G401 (cell line): ENCODE data around the gene DISP3. TPM values are rescaled to one million over a fixed set of nuclear protein-coding genes. Genes with fewer than 3 reads are reported as not detected.

Experiments used
- DNase-seq: peaks from one replicate; pipeline ENCODE4 v3.0.0-alpha.2; 2015; ENCODE audit warnings: low spot score
- in situ Hi-C: cut with HindIII; loops from 2 replicates; pipeline ENCODE4 v1.10.0; 2016; ENCODE audit warnings: low sequenced_read_pairs, mixed read lengths
- total RNA-seq: library from RNA; depleted of rRNA; stranded (reverse); fragments of >200 nt; shearing (Covaris generic); gene quantifications from 2 replicates; pipeline ENCODE4 v1.2.3, GENCODE V29; 2014

DISP3 gene
- total RNA-seq, 1 experiment from 2014 or later, result not detected

DNA sequence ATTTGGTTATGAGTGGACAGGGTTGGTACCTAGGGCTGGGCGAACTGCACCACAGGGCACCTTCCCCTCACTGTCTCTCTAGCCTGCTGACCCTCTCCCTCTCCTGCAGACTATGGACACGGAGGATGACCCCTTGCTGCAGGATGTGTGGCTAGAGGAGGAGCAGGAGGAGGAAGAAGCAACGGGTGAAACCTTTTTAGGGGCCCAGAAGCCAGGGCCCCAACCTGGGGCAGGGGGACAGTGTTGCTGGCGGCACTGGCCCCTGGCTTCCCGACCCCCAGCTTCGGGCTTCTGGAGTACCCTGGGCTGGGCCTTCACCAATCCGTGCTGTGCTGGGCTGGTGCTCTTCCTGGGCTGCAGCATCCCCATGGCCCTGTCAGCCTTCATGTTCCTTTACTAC, 21.9 kb downstream of the DISP3 start:
- no peak for DNase-seq
- in situ Hi-C loops, result no loop called here

DNA sequence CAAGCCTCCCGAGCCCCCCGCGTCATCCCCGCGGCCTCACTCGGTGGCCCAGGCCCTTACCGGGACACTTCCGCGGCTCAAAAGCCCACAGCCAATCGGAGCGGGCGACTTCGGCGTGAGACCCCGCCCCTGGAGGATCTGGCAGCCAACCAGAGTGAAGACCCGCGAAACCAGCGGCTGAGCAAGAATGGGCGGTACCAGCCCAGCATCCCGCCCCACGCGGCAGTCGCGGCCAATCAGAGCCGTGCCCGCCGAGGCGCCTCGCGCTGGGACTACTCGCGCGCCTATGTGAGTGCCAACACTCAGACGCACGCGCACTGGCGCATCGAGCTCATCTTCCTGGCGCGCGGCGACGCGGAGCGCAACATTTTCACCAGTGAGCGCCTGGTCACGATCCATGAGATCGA, 22.5 kb downstream of the DISP3 start:
- in situ Hi-C loops, result no loop called here
- DNase-seq, result no peak

DNA sequence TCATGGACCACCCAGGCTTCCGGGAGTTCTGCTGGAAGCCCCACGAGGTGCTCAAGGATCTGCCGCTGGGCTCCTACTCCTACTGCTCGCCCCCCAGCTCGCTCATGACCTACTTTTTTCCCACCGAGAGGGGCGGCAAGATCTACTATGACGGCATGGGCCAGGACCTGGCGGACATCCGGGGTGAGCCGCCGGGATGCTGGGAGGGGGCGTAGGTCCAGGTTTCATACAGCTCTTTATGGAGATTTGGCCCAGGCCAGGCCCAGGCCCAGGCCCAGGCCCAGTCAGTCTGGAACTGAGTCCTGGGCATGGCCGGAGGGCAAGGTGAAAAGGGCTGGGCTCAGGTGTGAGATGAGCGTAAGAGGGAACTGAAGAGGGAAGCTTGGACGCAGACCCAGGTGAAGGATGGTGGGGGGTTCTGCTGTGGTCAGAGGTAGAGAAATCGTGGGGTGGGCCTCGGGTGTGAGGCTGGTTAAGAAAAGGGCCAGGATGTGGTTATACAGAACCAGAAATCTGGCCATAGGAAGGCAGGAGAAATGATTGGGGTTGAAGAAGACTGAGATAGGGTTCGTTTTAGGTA, 23.0 kb downstream of the DISP3 start:
- no peak for DNase-seq
- in situ Hi-C loops, result no loop called here

DNA sequence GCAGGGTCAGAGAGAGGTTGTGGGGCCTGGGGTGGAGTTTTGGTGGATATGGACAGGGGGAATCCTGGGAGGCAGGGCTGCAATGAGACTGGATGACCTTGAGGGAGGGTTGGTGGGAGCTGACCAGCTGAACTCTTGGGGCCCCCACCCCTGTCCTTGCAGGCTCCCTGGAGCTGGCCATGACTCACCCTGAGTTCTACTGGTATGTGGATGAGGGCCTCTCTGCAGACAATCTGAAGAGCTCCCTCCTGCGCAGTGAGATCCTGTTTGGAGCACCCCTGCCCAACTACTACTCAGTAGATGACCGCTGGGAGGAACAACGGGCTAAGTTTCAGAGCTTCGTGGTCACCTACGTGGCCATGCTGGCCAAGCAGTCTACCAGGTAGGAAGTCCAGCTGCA, 23.6 kb downstream of the DISP3 start:
- in situ Hi-C loops, result no loop called here
- DNase-seq, result no peak

DNA sequence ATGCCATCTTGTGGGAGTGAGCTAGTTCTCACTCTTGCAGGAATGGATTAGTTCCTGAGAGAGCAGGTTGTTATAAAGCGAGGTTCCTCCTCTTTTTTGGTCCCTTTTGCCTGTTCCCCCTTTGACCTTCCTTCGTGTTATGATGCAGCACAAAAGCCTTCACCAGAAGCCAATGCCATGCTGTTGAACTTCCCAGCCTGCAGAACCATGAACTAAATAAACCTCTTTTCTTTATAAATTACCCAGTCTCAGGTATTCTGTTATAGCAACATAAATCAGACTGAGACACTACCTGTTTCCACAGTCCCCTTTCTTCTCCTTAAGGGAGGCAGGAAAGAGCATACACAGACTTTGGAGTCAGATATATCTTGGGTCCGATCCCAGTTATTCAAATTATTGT, 25.6 kb downstream of the DISP3 start:
- no peak for DNase-seq

DNA sequence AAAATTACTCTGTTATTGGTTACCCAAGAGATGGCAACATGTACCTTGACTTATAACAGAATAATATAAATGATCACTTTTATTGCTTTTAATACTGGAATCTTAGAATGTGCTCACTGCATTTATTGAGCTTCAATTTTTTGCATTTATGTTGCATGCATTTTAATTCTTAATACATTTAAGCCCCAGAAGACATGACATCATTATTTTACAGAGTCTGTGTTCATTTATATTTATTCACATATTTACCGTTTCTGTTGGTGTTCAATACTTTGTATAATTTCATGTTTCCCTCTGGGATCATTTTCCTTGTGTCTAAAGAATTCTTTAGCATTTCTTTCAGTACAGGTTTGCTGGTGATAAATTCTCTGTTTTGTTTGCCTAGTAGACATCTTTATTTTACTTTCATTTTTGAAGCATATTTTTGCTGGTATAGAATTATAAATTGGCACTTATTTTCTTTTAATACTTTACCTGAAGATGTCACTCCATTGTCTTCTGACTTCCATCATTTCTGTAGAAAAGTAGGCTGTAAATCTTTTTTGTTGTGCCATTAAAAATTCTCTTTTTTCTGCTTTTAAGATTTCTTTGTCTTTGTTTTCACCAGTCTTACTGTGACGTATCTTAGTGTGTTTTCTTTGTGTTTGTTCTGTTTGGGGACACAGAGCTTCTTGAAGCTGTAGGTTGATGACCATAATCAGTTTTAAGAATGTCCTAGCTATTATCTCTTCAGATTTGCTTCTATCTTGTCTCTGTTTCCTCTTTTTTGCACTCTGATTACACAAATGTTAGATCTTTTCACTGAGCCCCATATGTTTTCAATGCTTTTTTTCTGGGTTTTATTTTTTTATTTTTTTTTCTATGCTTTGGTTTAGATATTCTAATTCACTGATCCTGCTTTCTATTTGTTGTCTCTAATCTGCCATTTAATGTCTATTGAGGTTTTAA, 26.9 kb downstream of the DISP3 start:
- no peak for DNase-seq
- in situ Hi-C loops, result no loop called here

More for the DNA sequence above, 25.6 kb downstream of the DISP3 start:
- in situ Hi-C loops, result no loop called here

DNA sequence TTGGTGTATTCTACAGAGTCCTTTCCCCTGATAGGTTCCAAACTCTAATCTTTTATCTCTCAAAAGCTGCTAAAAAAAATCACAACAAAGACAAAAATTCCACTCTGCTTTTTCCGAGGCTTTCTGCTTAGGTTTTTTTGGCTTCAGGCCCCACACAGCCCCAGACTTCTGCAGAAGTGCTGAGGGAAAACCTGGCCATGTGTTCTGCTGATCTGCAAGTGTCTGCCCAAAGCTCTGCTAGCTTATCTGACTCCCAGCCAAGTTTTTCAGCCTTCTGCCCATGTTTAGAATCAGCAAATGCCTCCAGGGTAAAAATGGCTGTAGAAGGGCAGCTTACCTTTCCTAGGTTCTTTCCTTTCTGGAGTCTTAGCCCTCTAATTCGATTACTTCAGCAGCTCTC, 28.4 kb downstream of the DISP3 start:
- DNase-seq, result peak; percentile 19
- in situ Hi-C loops, result no loop called here

DNA sequence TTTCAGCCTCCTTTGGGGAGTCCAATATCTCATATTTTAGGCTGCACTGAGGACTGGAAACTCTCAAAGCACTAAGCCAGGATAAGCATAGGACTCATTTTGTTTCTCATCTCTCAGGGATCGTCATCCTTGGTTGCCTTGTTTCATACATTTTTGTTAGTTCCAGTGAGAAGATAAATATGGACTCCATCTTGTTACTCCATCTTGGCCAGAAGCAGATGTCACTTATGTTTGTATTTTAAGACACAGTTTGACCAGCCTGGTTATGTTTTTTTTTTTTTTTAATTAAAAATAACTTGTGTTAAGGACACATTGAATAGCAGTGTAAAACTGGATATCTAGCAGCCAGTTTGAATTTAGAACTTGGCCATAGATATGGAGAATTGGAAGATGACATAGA, 34.7 kb downstream of the DISP3 start:
- in situ Hi-C loops, result no loop called here

DNA sequence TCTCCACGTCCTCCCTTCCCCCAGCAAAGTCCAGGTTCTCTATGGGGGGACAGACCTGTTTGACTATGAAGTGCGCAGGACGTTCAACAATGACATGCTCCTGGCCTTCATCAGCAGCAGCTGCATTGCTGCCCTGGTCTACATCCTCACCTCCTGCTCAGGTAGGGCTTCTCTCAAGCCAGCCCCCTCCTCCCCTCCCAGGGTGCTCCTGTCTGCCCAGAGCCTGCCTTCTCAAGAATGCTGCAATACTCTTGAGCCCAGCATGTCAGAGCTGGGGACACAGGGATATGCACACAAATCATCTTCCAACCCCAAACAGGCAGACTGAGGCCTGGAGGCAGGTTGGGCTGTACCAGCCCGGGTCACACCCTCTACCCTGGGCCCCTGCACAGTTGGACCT, 35.4 kb downstream of the DISP3 start:
- in situ Hi-C loops, result no loop called here
- no peak for DNase-seq

More for the DNA sequence above, 34.7 kb downstream of the DISP3 start:
- DNase-seq, result no peak

DNA sequence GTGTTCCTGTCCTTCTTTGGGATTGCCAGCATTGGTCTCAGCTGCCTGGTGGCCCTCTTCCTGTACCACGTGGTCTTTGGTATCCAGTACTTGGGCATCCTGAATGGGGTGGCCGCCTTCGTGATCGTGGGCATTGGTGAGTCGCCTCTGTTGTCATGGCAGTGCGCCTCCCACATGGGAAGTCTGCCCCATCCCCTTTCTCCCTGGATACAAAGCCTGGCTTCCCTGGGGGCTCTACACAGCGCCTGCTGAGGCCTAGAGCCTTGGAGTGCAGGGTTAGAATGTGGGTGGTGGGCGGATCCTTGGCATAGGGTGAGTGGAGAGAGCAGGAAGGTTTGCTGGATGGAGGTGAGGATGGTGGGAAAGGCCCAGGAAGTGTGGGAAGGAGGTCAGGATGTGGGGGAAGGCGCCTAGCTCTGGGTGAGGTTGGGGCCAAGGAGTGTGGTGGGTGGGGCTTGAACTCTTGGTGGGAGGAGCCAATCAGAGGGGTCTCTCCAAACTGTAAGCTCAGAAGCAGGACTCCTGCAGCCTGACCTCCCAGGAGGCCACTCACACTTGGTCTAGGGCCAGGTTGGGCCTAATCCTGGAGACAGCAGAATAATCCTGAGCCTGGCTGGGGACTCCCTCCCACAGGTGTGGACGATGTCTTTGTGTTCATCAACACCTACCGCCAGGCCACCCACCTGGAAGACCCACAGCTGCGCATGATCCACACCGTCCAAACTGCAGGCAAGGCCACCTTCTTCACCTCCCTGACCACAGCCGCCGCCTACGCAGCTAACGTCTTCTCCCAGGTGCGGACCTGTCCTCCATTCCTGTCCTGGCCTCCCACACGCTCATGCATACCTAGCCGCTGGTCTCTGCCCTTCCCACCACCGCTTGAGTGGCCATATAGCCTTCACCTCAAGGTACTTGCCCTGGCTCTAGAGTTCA, 36.7 kb downstream of the DISP3 start:
- in situ Hi-C loops, result no loop called here
- no peak for DNase-seq

DNA sequence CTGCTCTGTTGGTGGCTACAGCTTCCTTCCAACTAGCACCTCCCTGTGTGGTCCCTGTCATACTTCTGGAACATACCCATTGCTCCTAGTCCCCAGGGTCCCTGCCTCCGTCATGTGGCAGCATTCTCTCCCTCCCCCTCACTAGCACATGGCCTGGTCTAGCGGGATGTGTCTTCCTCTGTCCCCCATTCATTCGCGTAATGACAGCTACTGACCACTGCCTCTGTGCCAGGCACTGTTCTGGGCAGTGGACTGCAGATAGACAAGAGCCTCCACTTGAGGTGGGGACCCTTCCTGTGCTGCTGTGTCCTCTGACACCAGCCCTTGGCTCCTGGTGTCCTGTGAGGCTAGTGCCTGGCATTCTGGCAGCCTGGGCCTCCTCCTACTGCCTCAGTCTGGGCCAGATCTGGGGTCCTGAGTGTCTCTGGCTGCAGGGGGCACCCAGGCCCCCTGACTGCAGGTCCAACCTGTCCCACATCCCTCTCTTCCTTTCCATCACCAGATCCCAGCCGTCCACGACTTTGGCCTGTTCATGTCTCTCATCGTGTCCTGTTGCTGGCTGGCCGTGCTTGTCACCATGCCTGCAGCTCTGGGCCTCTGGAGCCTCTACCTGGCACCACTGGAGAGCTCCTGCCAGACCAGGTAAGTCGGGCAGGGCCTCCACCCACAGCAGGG, 38.1 kb downstream of the DISP3 start:
- DNase-seq, result no peak
- in situ Hi-C loops, result no loop called here

DNA sequence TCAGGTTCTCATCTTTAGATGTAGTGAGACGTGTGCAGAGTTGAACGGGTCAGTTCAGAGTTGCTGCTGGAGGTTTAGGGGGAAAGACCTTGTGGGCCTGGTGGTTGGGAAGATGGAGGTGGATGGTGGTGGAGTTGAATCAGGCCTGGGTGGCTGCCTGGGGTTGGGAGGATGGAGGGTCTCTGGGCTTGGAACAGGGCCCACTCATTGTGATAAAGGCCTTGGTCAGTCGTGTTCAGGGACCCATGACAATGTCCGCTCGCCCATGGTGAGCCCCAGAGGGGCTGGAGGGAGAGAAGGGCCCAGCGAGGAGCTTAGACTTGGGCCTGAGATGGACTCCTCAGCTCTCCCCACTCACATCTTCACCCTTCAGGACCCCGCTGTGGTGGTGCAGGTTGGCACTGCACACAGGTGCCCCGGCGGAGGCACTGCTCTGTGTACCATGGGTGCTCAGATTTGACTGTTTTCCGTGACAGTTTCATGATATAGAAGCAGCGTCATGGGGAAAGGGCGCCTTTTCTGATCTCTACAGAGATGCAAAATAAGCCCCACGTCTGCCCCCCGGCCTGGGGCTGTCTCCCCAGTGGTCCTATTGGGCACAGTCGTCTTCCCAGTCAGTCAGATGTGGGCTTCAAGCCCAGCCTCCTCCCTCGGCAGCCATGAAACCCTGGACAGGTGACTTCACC, 39.2 kb downstream of the DISP3 start:
- DNase-seq, result no peak

DNA sequence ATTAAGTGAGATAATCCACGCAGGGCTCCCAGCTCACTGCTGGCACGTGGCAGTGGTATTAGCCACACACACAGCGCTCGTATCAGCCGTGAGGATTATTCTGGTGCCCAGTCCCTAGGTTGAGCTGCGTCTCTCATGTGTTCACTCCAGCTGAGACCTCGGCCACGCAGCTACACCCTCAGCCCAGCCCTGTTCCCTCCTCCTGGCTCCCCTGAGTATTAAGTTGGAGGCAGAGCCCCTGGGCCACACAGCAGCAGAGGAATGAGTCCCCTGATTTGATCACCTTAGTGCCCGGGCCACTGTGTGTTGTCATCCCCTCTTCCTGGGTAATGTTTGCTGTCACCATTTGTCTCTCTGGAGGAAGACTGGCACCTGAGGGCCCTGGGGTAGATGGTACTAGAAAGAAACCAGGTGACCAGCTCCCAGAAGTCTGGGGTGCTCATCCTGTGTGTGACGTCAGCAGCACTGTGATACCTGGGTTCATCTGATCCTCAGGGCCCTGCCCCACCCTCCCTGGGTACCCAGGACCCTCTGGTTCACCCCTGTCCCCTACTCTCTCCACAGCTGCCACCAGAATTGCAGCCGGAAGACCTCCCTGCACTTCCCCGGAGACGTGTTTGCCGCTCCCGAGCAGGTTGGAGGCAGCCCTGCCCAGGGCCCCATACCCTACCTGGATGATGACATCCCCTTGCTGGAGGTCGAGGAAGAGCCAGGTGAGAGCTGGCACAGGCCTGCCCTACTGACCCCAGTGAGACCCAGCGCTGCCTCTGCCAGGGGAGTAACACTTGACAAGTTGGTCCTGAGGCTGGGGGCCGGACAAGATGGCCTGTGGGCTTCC, 40.1 kb downstream of the DISP3 start:
- DNase-seq, result no peak
- in situ Hi-C loops, result no loop called here

More for the DNA sequence above, 39.2 kb downstream of the DISP3 start:
- in situ Hi-C loops, result no loop called here

DNA sequence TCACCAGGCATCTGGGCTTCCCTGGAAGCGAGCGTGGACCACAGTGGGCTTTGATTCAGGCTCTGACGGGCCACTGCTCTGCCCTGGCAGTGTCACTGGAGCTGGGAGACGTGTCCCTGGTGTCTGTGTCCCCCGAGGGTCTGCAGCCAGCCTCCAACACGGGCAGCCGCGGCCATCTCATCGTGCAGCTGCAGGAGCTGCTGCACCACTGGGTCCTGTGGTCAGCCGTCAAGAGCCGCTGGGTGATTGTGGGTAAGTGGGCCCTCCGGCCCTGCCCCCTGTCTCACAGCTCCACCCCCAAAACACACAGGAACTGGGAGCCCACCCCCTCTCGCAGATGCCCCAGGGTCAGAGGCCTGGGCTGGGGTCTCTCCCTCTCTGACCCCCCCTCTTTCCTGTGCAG, 40.7 kb downstream of the DISP3 start:
- in situ Hi-C loops, result no loop called here
- no peak for DNase-seq

DNA sequence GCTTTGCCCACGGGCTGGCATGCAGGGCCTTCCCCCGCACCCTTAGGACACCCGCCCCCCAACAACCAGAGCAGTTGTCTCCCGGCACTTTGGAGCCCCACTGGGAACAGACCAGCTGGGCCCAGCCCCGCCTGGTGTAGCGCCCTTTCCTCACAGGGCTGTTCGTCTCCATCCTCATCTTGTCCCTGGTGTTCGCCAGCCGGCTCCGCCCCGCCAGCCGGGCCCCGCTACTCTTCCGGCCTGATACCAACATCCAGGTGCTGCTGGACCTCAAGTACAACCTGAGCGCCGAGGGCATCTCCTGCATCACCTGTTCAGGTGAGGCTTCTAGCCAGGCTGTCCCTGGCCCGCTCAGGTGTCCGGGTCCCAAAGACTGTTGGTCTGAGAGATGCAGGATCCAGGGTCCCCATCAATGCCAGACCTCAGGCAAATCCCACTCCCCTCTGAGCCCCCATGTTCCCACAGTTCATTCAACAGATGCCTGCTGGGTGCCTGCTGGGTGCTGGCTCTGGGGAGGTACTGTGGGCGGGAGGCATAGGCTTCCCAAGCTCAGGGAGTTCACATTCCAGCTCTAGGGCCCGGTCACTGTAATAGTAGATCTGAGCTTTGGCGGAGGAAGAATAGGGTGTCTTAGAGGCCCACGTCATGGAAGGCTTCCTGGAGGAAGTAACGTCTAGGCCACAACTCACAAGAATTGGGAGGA, 41.7 kb downstream of the DISP3 start:
- in situ Hi-C loops, result no loop called here

DNA sequence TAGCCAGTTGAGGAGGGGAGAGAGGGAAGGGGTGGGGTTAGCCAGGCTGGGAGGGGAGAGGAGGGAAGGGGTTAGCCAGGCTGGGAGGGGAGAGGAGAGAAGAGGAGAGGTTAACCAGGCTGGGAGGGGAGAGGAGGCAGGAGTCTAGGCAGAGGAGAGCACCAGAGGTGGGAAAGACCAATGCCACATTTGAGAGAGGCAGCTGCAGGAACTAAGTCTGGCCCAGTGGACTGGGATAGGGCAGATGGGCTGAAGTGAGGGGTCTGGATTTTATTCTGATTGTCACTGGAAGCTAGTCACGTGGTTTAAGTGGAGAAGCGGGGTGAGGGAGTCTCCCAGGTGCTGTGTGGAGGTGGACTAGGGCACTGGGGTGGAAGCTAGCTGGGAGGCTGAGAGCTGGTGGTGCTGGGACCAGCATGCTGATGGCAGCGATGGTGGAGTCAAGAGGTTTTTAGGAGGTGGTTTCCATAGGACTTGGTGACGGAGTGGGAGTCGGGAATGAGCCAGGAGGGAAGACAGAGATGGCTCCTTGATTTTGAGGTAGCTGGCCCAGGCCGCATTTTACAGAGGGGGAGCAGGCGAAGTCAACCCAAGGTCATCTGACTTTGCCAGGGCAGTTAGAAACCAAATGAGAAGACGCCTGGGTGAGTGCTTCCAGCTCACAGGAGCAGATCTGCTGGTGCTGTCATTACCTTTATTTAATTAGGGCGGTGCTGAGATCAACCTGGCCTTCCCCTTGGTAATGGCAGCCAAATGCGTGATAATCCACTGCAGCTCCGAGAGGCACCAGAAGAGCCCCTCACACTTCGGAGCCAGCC, 42.8 kb downstream of the DISP3 start:
- DNase-seq, result no peak
- in situ Hi-C loops, result no loop called here

More for the DNA sequence above, 41.7 kb downstream of the DISP3 start:
- no peak for DNase-seq
